ENCODE measurements around the gene ANKFY1. TPM values are rescaled to one million over a fixed set of nuclear protein-coding genes. Genes with fewer than 3 reads are reported as not detected.
"Not testable (repeated sequence)": the region's sequence is repeated elsewhere in the genome, so short reads cannot be mapped to it uniquely, and the experiment has no call there.

The ANKFY1 gene
- polyA plus RNA-seq, 3 donors: 7.6 to 15.3 (median 14.3) TPM

GRCh38 chr17:4195306-4195705 is 68.5 kb downstream of the ANKFY1 start:
- no peak overlapping the region for H3K27ac ChIP-seq (ENCODE audit: low read depth, low read length)
- 69 to 83% (median 70%) methylated on average over 10 of the region's 10 CpGs for WGBS, 3 donors

GRCh38 chr17:4194796-4195195 is 69.0 kb downstream of the ANKFY1 start:
- H3K27ac ChIP-seq (ENCODE audit: low read depth, low read length): no peak overlapping the region
- 89 to 90% (median 90%) methylated on average over 15 of the region's 15 CpGs for WGBS, 3 donors

- 89 to 94% (median 90%) methylated on average over 7 of the region's 7 CpGs for WGBS, 3 donors
- not testable (repeated sequence) for H3K27ac ChIP-seq (ENCODE audit: low read depth, low read length)
Observed at GRCh38 chr17:4190791-4191190, 73.0 kb downstream of the ANKFY1 start.

- WGBS, 3 donors: 56 to 83% (median 56%) methylated on average over 10 of the region's 10 CpGs
- no peak overlapping the region for H3K27ac ChIP-seq (ENCODE audit: low read depth, low read length)
Observed at GRCh38 chr17:4189280-4189679, 74.5 kb downstream of the ANKFY1 start.

GRCh38 chr17:4188076-4188475 is 75.7 kb downstream of the ANKFY1 start:
- H3K27ac ChIP-seq (ENCODE audit: low read depth, low read length): no peak overlapping the region
- WGBS, 3 donors: 95 to 99% (median 95%) methylated on average over 9 of the region's 9 CpGs

GRCh38 chr17:4187076-4187475 is 76.7 kb downstream of the ANKFY1 start:
- H3K27ac ChIP-seq (ENCODE audit: low read depth, low read length): no peak overlapping the region
- WGBS, 3 donors: 47 to 94% (median 69%) methylated on average over 6 of the region's 6 CpGs

- H3K27ac ChIP-seq (ENCODE audit: low read depth, low read length): no peak overlapping the region
- 53 to 82% (median 74%) methylated on average over 8 of the region's 8 CpGs for WGBS, 3 donors
Observed at GRCh38 chr17:4186357-4186881, 77.4 kb downstream of the ANKFY1 start.

GRCh38 chr17:4185656-4186055 is 78.1 kb downstream of the ANKFY1 start:
- 92 to 96% (median 95%) methylated on average over 15 of the region's 15 CpGs for WGBS, 3 donors
- no peak overlapping the region for H3K27ac ChIP-seq (ENCODE audit: low read depth, low read length)

- 90 to 93% (median 92%) methylated on average over 18 of the region's 18 CpGs for WGBS, 3 donors
- H3K27ac ChIP-seq (ENCODE audit: low read depth, low read length): no peak overlapping the region
Observed at GRCh38 chr17:4184811-4185210, 79.0 kb downstream of the ANKFY1 start.

- no peak overlapping the region for H3K27ac ChIP-seq (ENCODE audit: low read depth, low read length)
- WGBS, 3 donors: 67 to 81% (median 80%) methylated on average over 8 of the region's 8 CpGs
Observed at GRCh38 chr17:4182043-4182442, 81.7 kb downstream of the ANKFY1 start.

GRCh38 chr17:4180791-4181190 is 83.0 kb downstream of the ANKFY1 start:
- no peak overlapping the region for H3K27ac ChIP-seq (ENCODE audit: low read depth, low read length)
- 83 to 84% (median 84%) methylated on average over 8 of the region's 8 CpGs for WGBS, 3 donors

GRCh38 chr17:4179071-4179470 is 84.7 kb downstream of the ANKFY1 start:
- H3K27ac ChIP-seq (ENCODE audit: low read depth, low read length): no peak overlapping the region
- 59 to 83% (median 70%) methylated on average over 7 of the region's 7 CpGs for WGBS, 3 donors

- 90 to 92% (median 90%) methylated on average over 15 of the region's 15 CpGs for WGBS, 3 donors
- H3K27ac ChIP-seq (ENCODE audit: low read depth, low read length): no peak overlapping the region
Observed at GRCh38 chr17:4178651-4179050, 85.1 kb downstream of the ANKFY1 start.

- WGBS, 3 donors: 78 to 94% (median 80%) methylated on average over 21 of the region's 21 CpGs
- no peak overlapping the region for H3K27ac ChIP-seq (ENCODE audit: low read depth, low read length)
Observed at GRCh38 chr17:4177806-4178205, 86.0 kb downstream of the ANKFY1 start.

- H3K27ac ChIP-seq (ENCODE audit: low read depth, low read length): no peak overlapping the region
- 78 to 91% (median 78%) methylated on average over 12 of the region's 12 CpGs for WGBS, 3 donors
Observed at GRCh38 chr17:4176808-4177472, 86.8 kb downstream of the ANKFY1 start.

GRCh38 chr17:4175921-4176807 is 87.6 kb downstream of the ANKFY1 start:
- 79 to 86% (median 84%) methylated on average over 25 of the region's 25 CpGs for WGBS, 3 donors
- no peak overlapping the region for H3K27ac ChIP-seq (ENCODE audit: low read depth, low read length)

- no peak overlapping the region for H3K27ac ChIP-seq (ENCODE audit: low read depth, low read length)
- WGBS, 3 donors: 86 to 93% (median 92%) methylated on average over 3 of the region's 3 CpGs
Observed at GRCh38 chr17:4174556-4174955, 89.2 kb downstream of the ANKFY1 start.

- no peak overlapping the region for H3K27ac ChIP-seq (ENCODE audit: low read depth, low read length)
- 94 to 96% (median 96%) methylated on average over 7 of the region's 7 CpGs for whole genome bisulfite sequencing, 3 donors
Observed at GRCh38 chr17:4173781-4174180, 90.0 kb downstream of the ANKFY1 start.

GRCh38 chr17:4172356-4172755 is 91.4 kb downstream of the ANKFY1 start:
- no peak overlapping the region for H3K27ac ChIP-seq (ENCODE audit: low read depth, low read length)
- WGBS, 3 donors: 95 to 98% (median 96%) methylated on average over 12 of the region's 12 CpGs
